GM19099 (cell line): ENCODE results near the gene GPR27.

Experiments used
- POLR2A ChIP-seq: IDR thresholded peaks from 3 replicates; pipeline ENCODE4 v1.6.1; 2011; ENCODE audit warnings: low read depth; ENCODE audit not compliant: insufficient read length; ENCODE audit errors: extremely low read depth

The GPR27 gene

DNA sequence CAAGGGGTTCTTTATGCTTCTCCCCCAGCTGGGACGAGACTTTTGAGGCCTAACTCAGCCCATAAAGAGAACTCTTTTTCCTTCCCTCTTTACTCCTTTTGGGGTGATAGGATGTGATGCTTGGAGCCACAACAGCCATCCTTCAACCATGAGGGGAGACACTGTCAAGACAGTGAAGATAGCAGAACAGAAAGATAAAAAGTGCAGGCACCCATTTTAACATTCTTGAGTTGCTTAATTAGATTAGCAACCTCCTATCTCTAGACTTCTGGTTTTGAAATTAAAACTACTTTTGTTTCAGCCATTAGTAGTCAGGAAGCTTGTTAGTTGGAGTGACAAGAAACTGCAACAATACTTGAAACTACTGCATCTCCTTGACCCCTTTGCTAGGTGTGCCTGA lies 6.5 kb downstream of the GPR27 start:
- no peak for TF ChIP-seq POLR2A

DNA sequence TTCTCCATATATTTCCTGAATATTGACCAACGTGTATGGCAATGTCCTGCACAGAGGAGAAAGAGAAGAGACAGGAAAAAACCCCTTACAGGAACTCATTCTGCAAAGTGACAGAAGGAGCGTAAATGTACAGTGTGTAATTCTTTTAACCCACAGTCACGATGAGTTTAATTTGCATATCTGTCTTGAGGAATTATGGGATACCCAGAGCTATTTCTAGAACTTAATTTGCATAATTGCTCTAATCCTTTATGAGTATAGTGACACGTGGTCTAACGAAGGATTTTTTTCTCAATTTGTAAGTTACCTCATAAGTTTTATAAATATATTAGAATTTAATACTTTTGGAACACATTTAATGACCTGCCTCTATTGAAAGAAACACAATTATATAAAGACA lies 9.8 kb downstream of the GPR27 start:
- no peak for TF ChIP-seq POLR2A

DNA sequence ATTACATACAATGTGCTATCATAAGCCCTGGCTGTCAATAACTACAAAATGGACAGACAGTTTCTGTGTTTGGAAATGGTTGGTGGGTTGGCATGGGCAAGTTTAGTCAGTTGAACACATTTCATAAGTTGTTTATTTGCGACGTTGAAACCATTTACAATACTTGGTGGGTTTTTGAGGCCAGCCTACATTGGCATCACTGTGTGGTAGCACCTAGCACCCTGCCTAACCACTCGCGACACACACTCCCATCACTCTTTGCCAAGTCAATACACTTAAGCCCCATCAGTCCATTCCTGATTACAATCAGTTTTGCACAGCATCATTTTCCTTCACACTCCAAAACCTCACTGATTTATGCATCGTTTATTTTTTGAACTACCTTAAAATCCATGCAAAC lies 17.5 kb downstream of the GPR27 start:
- no peak for TF ChIP-seq POLR2A

DNA sequence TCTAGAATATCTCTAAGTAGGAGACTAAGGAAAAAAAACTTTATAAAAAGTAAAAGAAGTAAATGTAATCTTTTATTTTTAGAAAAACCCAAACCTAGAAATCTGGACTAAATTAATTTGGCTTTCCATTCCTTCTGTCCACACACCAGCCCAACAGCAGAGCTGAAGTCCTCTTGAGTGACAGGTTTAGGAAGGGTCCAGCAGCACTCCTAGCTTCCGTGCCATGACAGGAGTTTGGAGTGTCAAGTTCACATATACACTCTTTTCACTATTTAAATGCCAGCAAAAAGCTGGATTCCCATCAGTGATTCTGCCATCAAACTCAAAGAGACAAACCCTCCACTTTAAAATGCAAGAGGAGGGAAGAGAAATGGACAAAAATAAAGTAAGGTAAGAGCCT lies 18.2 kb downstream of the GPR27 start:
- TF ChIP-seq POLR2A = no peak

DNA sequence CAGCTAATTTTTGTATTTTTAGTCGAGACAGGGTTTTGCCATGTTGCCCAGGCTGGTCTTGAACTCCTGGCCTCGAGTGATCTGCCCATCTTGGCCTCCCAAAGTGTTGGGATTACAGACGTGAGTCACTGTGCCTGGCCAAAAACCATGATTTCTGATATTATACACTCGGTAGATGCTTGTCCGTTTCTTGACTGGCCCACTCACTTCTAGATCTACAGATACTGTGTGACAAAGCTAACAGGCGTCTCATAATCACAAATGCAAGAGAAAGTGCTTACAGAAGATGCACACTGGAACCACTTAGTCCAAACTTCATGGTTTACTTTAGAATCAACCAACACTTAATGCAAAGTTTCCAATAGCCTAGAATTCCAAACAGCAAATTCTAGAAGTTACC lies 22.9 kb downstream of the GPR27 start:
- TF ChIP-seq POLR2A = no peak

- no peak for TF ChIP-seq POLR2A
These were observed 24.7 kb downstream of the GPR27 start for GRCh38 chr3:71778353-71778752.

- TF ChIP-seq POLR2A = no peak
These were observed 26.2 kb downstream of the GPR27 start for GRCh38 chr3:71779674-71780377.

DNA sequence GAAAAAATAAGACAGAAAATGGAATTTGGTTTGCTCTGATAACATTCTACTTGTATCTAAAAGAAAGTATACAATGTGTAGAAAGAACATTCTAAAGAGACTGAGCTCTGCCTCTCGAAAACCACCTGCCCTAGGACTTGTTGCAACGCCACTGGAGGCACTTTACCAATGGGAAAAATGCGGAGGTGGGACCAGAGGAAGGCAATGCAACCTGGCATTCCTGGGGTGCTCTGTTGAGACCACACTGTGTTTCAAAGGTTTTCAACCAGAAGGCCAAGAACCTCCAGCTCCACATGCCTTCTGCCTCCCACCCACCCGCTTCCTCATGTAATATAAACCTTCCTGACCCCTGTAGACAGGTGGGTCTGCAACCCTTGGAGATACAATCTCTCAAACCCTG lies 26.8 kb downstream of the GPR27 start:
- TF ChIP-seq POLR2A = no peak

DNA sequence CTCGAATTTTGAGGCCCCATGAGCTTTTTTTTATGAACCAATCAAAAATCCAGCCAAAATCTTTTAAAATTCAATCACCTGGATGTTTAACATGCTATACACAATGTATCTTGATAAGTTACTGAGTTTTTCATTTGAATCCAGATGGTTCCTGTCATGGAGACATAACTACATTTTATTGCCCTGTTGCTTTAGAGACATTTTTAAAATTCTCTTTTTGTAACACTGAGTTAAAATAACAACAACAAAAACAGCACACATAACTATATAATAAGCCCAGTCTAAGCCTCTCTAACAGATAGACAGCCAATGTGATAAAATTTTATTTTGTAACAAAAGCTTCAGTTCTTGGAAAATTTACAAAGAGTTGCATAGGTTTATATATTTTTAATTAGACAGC lies 29.5 kb downstream of the GPR27 start:
- TF ChIP-seq POLR2A = no peak

DNA sequence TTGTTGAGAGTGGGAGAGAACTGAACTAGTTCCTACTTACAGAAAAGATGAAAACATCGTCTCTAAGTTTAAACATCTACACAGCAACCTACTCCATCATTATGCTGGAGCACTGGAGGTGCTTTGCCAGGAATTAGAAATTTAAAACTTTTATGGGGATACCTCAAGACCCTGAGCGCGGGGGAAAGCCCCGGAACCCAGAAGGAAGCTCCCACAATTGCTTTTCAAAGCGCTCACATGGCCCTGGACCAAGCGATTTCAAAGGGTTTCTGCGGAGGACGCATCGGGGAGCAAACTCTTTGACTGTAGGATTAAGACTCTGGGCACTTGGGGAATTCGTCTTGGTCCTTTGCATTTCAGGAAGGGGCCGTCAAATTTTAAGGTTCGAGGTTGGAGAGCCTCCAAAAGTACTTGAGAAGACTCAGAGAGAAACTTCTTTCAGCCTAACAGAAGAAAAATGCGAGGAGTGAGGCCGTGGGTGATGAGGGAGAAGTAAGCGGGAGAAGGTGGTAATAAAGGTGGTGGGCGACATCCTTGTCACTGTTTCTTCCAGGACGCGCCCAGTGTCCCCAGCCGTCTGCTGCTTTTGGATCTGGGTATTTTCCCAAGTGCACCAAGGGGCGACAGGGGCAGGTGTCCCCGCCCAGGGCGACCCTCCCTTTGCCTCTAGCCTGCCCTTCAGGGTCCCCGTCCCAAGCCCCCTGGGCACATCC lies 30.7 kb downstream of the GPR27 start:
- no peak for TF ChIP-seq POLR2A

GRCh38 chr3:71784914-71785531 lies 31.4 kb downstream of the GPR27 start, which contains the start of gene PROK2:
Gene PROK2 (minus strand): TSS chr3:71785148. CDS start chr3:71785052, 96 bp downstream.
- TF ChIP-seq POLR2A = no peak

- no peak for TF ChIP-seq POLR2A
These were observed 32.0 kb downstream of the GPR27 start for GRCh38 chr3:71785532-71786216.

DNA sequence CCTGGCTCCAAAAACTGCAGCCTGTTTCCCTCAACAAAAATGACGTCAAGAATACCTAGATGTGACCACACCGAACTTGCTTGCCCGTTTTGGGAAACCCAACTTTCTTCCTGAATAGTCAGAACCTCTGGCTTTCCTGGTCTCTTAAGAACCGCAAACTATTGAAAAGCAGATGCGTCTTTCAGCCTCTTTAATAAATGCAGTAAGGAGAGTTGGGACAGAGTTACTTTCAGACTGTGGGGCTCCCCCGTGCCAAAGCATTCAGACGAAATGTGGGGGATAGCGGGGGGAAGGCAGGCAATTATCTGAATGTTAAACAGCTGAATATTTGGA lies 32.5 kb downstream of the GPR27 start:
- TF ChIP-seq POLR2A = no peak

DNA sequence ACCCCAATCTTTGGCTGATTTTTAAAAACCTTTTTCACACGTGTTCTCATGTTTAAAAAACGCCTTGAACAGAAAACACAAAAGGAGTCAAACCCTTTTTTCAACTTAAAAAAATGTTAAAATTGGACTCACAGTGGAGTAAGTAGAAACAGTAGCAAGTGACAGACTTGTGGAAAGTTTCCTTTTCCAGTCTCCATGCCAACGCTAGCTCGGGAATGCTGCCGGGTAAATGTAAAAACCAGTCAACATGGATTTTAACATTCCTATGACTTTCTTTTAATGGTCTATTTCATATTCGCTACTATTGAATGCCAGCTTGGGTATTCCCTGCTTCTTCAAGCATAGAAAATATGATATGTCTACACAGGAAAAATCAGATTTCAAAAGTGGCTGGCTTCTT lies 32.9 kb downstream of the GPR27 start:
- TF ChIP-seq POLR2A = no peak

DNA sequence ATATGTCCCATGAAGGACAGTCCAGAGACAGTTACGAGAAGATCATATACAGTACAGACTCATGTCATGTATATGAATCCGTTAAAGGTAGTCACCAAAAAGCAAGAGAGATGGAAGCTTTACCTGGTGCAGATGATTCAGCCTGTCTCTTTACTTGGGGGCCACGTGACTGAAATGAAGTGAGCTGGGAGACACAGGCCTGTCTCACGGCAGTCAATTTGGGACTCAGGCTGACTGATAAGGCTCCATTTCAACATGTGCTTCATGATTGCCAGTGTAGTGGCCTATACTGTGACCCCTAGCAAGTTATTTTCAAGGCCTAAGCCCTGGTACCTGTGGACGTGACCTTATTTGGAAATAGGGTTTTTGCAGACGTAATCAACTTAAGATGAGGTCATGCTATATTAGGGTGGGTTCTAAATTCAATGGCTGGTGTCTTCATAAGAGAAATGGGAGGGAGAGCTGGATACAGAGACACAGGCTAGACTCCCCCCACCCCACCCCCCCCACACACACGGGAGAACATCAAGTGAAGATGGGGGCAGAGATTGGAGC lies 34.3 kb downstream of the GPR27 start:
- no peak for TF ChIP-seq POLR2A
